B cell (primary cell): Measurements from ENCODE around the gene TAB3. TPM values are rescaled to one million over a fixed set of nuclear protein-coding genes. Genes with fewer than 3 reads are reported as not detected.

ENCODE experiments used
- ATAC-seq: fragments of 200-7000 bp; cut with Tn5 transposase; one replicate; pipeline ENCODE4 v1.10.0; 2021; ENCODE audit warnings: low read depth, mild to moderate bottlenecking, moderate number of reproducible peaks, moderate library complexity
- CTCF ChIA-PET: fragments of 350-600 bp; sonication (Branson Sonifier 250); formaldehyde crosslinking; loops from one replicate; lab custom pipeline; 2021; ENCODE audit warnings: antibody characterized with exemption, inconsistent platforms; lab: Charles Lee
- POLR2A ChIA-PET: fragments of 350-600 bp; sonication (Branson Sonifier 250); formaldehyde crosslinking; loops from one replicate; lab custom pipeline; 2021; ENCODE audit warnings: antibody characterized with exemption; lab: Charles Lee
- DNase-seq: peaks from one replicate; pipeline ENCODE4 v3.0.0; 2013
- H2AFZ ChIP-seq: 2 replicates; pipeline ENCODE4 v1.6.1; 2012; ENCODE audit warnings: mild to moderate bottlenecking, low read depth, low read length; ENCODE audit not compliant: insufficient read depth, poor library complexity, severe bottlenecking
- H3K27ac ChIP-seq, 2 donors: 1 replicate in 1 of 2; 2 replicates in 1 of 2; pipeline ENCODE4 v1.5.1; 2012 to 2013; ENCODE audit warnings: low read length in 2 of 2, mild to moderate bottlenecking in 2 of 2, moderate library complexity in 1 of 2
- H3K27me3 ChIP-seq, 4 experiments: fragments of 200-600 bp in 1 of 4; sonication (generic) in 1 of 4; replicated peaks in 1 of 4; 1 replicate in 2 of 4; 2 replicates in 2 of 4; pipeline versions ENCODE4 v1.6.1 to v1.7.0; 2013 to 2016; ENCODE audit warnings: low read length in 3 of 4, mild to moderate bottlenecking in 2 of 4, mixed read lengths in 1 of 4, moderate library complexity in 1 of 4; ENCODE audit not compliant: insufficient read depth in 4 of 4, control insufficient read depth in 3 of 4; ENCODE audit errors: control extremely low read depth in 1 of 4
- H3K36me3 ChIP-seq, 2 experiments: replicated peaks in 1 of 2; 1 replicate in 1 of 2; 2 replicates in 1 of 2; pipeline versions ENCODE4 v1.6.1 to v1.7.1; 2013; ENCODE audit warnings: low read length in 1 of 2; ENCODE audit not compliant: insufficient read depth in 2 of 2, control insufficient read depth in 1 of 2; ENCODE audit errors: control extremely low read depth in 1 of 2, extremely low read depth in 1 of 2
- H3K4me1 ChIP-seq, 2 donors: fragments of 200-600 bp in 1 of 2; sonication (generic) in 1 of 2; 1 replicate in 1 of 2; 2 replicates in 1 of 2; pipeline versions ENCODE4 v1.5.1 to v1.6.1; 2013 to 2017; ENCODE audit warnings: low read length in 2 of 2; ENCODE audit not compliant: control insufficient read depth in 2 of 2, insufficient read depth in 2 of 2
- H3K4me2 ChIP-seq: replicated peaks from 2 replicates; pipeline ENCODE3; 2012; ENCODE audit warnings: mild to moderate bottlenecking, low read depth, low read length; ENCODE audit not compliant: poor library complexity, severe bottlenecking
- H3K4me3 ChIP-seq, 5 experiments: fragments of 200-600 bp in 1 of 5; sonication (generic) in 1 of 5; 1 replicate in 3 of 5; 2 replicates in 2 of 5; pipeline versions ENCODE4 v1.5.1 to v1.7.0; 2011 to 2016; ENCODE audit warnings: low read length in 4 of 5, mild to moderate bottlenecking in 4 of 5, low read depth in 2 of 5, control low read depth in 1 of 5, moderate library complexity in 1 of 5; ENCODE audit not compliant: insufficient read depth in 1 of 5; ENCODE audit errors: control extremely low read depth in 1 of 5, extremely low read depth in 1 of 5
- H3K79me2 ChIP-seq: fragments of 200-600 bp; sonication (generic); one replicate; pipeline ENCODE4 v1.6.0; 2016; ENCODE audit warnings: low read length; ENCODE audit not compliant: control insufficient read depth, insufficient read depth
- H3K9ac ChIP-seq: fragments of 200-600 bp; sonication (generic); 2 replicates; pipeline ENCODE4 v1.6.1; 2017; ENCODE audit warnings: mild to moderate bottlenecking, low read length, moderate library complexity
- H3K9me3 ChIP-seq, 3 donors: one replicate each; pipeline versions ENCODE4 v1.6.1 to v1.7.1; 2013; ENCODE audit warnings: low read length in 2 of 3; ENCODE audit not compliant: control insufficient read depth in 2 of 3, insufficient read depth in 1 of 3; ENCODE audit errors: control extremely low read depth in 1 of 3
- H4K20me1 ChIP-seq: 2 replicates; pipeline ENCODE4 v1.6.0; 2012; ENCODE audit warnings: mild to moderate bottlenecking, low read length; ENCODE audit not compliant: insufficient read depth, control insufficient read depth, poor library complexity, severe bottlenecking
- H3K27ac Mint-ChIP-seq: one replicate; pipeline ENCODE4 v1.8.0; 2021; ENCODE audit warnings: mixed read lengths
- H3K27me3 Mint-ChIP-seq: one replicate; pipeline ENCODE4 v1.8.0; 2021; ENCODE audit warnings: mixed read lengths
- H3K4me1 Mint-ChIP-seq: one replicate; pipeline ENCODE4 v1.8.0; 2021; ENCODE audit warnings: mixed read lengths
- H3K4me3 Mint-ChIP-seq: one replicate; pipeline ENCODE4 v1.8.0; 2021; ENCODE audit warnings: mixed read lengths
- H3K9me3 Mint-ChIP-seq: one replicate; pipeline ENCODE4 v1.8.0; 2022; ENCODE audit warnings: mixed read lengths; ENCODE audit not compliant: insufficient read depth
- CTCF ChIP-seq: fragments of 200-600 bp; IDR thresholded peaks from one replicate; pipeline ENCODE4 v1.8.0; 2022; ENCODE audit warnings: antibody characterized with exemption, mild to moderate bottlenecking
- EZH2 ChIP-seq: IDR thresholded peaks from 2 replicates; pipeline ENCODE4 v1.6.1; 2012; ENCODE audit warnings: borderline replicate concordance, low read depth, mild to moderate bottlenecking, moderate library complexity, low read length; ENCODE audit not compliant: insufficient read depth, poor library complexity, severe bottlenecking
- WGBS: methylation state at CpG from one replicate; pipeline ENCODE4 v1.1.5; 2013; ENCODE audit warnings: missing lambda C conversion rate; ENCODE audit not compliant: insufficient coverage; 5-methylcytosine and 5-hydroxymethylcytosine counted together
- intact Hi-C: fragments of 100-400 bp; cut with micrococcal nuclease; formaldehyde crosslinking; loops from one replicate; pipeline ENCODE4 v1.10.0; 2022
- polyA plus RNA-seq: library from polyadenylated mRNA; depleted of rRNA; stranded (reverse); fragments of >200 nt; gene quantifications from 2 replicates; pipeline ENCODE4 v1.2.3, GENCODE V29; 2012
- total RNA-seq, 2 donors: library from RNA; stranded (reverse); fragments of 120-200 nt in 1 of 2; gene quantifications; 1 replicate in 1 of 2; 2 replicates in 1 of 2; pipeline versions ENCODE4 v1.2.3 to v1.2.4, GENCODE V29; 2013 to 2022

TAB3 gene
- total and polyA plus RNA-seq, 2 donors (not counting 1 experiment from before 2014, with no cell fraction given), result 11.4 to 26.5 TPM

DNA sequence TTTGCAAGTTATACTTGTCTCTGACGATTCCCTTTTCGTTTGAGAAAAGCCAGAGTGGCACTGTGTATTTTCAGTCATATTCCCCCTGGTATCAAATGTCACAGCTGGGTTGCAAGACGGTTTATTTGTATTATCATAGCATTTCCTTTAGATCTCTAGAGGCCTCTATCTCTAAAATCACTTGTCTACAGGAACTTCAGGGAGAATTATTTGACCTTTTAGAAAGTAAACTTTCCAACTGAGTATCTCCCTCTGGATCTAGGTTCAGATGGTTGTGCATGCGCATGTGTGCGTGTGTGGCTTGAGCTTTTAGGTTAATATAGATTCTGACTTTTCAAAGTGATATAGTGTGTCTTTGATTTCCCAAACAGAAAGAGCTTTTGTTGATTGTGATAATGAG is 15.1 kb upstream of the TAB3 start:
- Mint-ChIP-seq H3K4me1 (no peaks in the 10 kb centered on the region), H3K9me3 (no peaks in the 10 kb centered on the region), H3K27me3 (peaks cover 2% of the 10 kb centered on the region), H3K27ac (no peak overlapping the region), H3K4me3 (no peak overlapping the region)
- POLR2A ChIA-PET, result no interaction called here
- Histone ChIP-seq H3K9ac (no peak overlapping the region), H2AFZ (no peak overlapping the region), H3K79me2 (no peaks in the 10 kb centered on the region), H3K4me3 (no peak overlapping the region), H3K9me3 (no peaks in the 10 kb centered on the region), H3K36me3 (no peaks in the 10 kb centered on the region), H3K27ac (no peak overlapping the region), H3K27me3 (no peaks in the 10 kb centered on the region), H3K4me1 (no peaks in the 10 kb centered on the region), H4K20me1 (no peaks in the 10 kb centered on the region), H3K4me2 (no peak overlapping the region)
- intact Hi-C loops, result no loop called here
- DNase-seq (no peak), ATAC-seq (no peak)
- WGBS, result no CpG with 5 or more reads among the region's 5 CpGs
- TF ChIP-seq CTCF (no peak), EZH2 (no peak)
- CTCF ChIA-PET, result no interaction called here

DNA sequence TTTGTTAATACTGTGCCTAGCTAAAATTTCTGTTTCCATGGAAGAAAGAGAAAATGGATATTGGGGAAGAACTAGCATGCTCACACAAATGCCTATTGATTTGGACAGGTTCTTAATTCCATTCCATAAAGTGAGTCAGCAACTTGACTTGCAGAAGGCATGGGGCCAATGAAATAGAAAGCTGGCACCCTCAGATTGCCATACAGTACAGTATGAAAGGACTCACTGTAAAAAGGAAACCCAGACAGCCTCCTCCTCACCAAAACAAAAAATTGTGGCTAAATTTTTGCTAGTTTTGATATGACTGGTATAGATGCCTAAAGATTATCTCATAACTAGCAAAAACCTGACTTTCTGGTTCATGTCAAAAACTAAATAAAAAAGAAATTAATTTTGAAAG is 11.2 kb upstream of the TAB3 start:
- Histone ChIP-seq H3K4me2 (no peak overlapping the region), H3K9me3 (no peaks in the 10 kb centered on the region), H3K36me3 (no peaks in the 10 kb centered on the region), H3K9ac (no peak overlapping the region), H4K20me1 (no peaks in the 10 kb centered on the region), H3K4me1 (no peaks in the 10 kb centered on the region), H3K27ac (no peak overlapping the region), H3K4me3 (no peak overlapping the region), H3K27me3 (no peaks in the 10 kb centered on the region), H3K79me2 (no peaks in the 10 kb centered on the region), H2AFZ (no peak overlapping the region)
- Mint-ChIP-seq H3K27me3 (peaks cover 14% of the 10 kb centered on the region), H3K9me3 (no peaks in the 10 kb centered on the region), H3K4me1 (no peaks in the 10 kb centered on the region), H3K27ac (no peak overlapping the region), H3K4me3 (no peak overlapping the region)
- ATAC-seq (no peak), DNase-seq (no peak)
- intact Hi-C loops, result no loop called here
- ChIA-PET CTCF (no interaction called here), POLR2A (no interaction called here)
- no peak for TF ChIP-seq CTCF
- no peak for TF ChIP-seq EZH2
